RWPE2 (cell line): ENCODE measurements around the gene MCC.

Experiments used
- ATAC-seq: fragments of 200-7000 bp; cut with Tn5 transposase; 3 replicates; pipeline ENCODE4 v1.9.1; 2021; ENCODE audit warnings: low read depth
- DNase-seq: peaks from one replicate; pipeline ENCODE4 v3.0.0-alpha.2; 2020; ENCODE audit warnings: low spot score
- H3K27ac ChIP-seq: fragments of 450-650 bp; 2 replicates; pipeline ENCODE4 v1.5.1; 2017; ENCODE audit warnings: mild to moderate bottlenecking; ENCODE audit not compliant: poor library complexity, severe bottlenecking
- H3K27me3 ChIP-seq: fragments of 250-450 bp; sonication (Bioruptor Pico); 2 replicates; pipeline ENCODE4 v1.5.1; 2021; ENCODE audit warnings: mild to moderate bottlenecking, moderate library complexity; ENCODE audit not compliant: insufficient read depth, poor library complexity, severe bottlenecking
- H3K36me3 ChIP-seq: fragments of 250-450 bp; sonication (Bioruptor Pico); 2 replicates; pipeline ENCODE4 v1.5.1; 2020; ENCODE audit warnings: low read depth, mild to moderate bottlenecking, moderate library complexity
- H3K4me1 ChIP-seq: fragments of 250-450 bp; sonication (Bioruptor Pico); 2 replicates; pipeline ENCODE4 v1.5.1; 2021; ENCODE audit warnings: mild to moderate bottlenecking, moderate library complexity; ENCODE audit not compliant: insufficient read depth, poor library complexity, severe bottlenecking
- H3K4me3 ChIP-seq: fragments of 250-450 bp; sonication (Bioruptor Pico); 2 replicates; pipeline ENCODE4 v1.5.1; 2021; ENCODE audit warnings: mild to moderate bottlenecking, moderate library complexity; ENCODE audit not compliant: severe bottlenecking
- H3K9me3 ChIP-seq: fragments of 250-450 bp; sonication (Bioruptor Pico); 2 replicates; pipeline ENCODE4 v1.5.1; 2021; ENCODE audit warnings: mild to moderate bottlenecking, moderate library complexity; ENCODE audit not compliant: severe bottlenecking
- CTCF ChIP-seq: fragments of 450-650 bp; IDR thresholded peaks from one replicate; pipeline ENCODE4 v1.5.1; 2017; ENCODE audit warnings: mild to moderate bottlenecking, moderate library complexity; ENCODE audit not compliant: poor library complexity, severe bottlenecking

The MCC gene

DNA sequence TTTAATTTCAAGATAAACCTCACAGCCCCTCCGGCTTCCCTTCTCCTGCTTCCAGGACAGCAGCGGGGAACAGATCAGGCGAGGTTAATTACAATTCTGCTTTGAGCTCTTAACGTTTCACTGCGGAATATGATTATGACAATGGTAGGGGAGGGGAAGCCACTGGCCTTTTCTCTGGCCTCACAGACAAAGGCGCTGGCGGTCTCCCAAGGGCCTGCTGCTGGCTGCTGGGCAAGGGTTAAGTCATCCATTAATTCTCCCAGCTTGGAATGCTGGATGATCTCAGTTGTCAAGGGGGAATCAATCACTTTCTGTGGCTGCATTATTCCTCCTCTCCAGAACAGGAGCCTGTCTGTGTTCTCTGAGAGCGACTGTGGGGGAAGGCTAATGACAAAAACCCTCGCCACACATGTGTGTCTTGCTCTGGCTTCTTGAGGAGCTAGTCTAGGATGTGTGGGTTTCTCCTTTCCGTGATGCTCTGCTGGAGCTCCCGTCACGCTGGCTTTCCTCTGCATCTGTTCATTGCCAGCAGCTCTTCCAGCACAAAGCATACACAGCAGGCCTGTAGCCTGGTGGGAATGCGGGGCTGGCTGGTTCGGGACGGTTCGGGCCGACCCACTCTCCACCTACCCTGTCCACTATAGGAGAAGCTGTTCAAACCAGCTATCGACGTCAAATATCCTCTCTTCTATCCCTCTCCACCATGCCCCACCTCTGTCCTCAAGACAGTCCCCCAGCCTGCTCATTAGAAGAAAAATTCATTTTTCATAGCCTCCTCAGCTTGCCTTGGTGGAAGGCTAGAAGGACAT, 428.8 kb downstream of the MCC start:
- H3K4me3 ChIP-seq, result no peak overlapping the region
- DNase-seq (no peak), ATAC-seq (no peak)
- H3K27me3 ChIP-seq, result no peaks in the 10 kb centered on the region
- no peak for TF ChIP-seq CTCF
- peaks cover 24% of the 10 kb centered on the region for H3K36me3 ChIP-seq
- no peak overlapping the region for H3K27ac ChIP-seq
- H3K4me1 ChIP-seq, result peaks cover 6% of the 10 kb centered on the region
- no peaks in the 10 kb centered on the region for H3K9me3 ChIP-seq

- H3K36me3 ChIP-seq, result peaks cover 30% of the 10 kb centered on the region
- H3K9me3 ChIP-seq, result no peaks in the 10 kb centered on the region
- ATAC-seq, result no peak
Measured at GRCh38 chr5:113058706-113059226, 429.5 kb downstream of the MCC start.

DNA sequence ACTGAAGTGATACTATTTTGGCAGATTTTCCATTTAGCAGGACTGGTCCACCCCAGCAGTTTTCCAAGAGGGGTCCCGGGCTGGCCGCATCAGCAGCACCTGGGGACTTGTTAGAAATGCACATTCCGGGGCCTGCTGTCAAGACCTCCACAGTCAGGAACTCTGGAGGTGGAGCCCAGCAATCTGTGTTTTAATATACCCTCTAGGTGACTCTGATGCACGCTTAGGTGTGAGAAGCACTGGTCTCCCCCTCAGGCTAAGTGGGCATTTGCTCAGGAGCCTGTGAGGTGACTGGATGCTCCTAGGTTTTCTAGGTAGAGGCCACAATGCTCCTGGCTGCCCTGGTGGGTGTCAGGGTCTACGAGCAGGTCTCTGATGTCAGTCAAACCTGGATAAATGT, 430.0 kb downstream of the MCC start:
- no peak for ATAC-seq
- Histone ChIP-seq H3K9me3 (no peaks in the 10 kb centered on the region), H3K4me1 (peaks cover 6% of the 10 kb centered on the region), H3K27me3 (no peaks in the 10 kb centered on the region), H3K4me3 (no peak overlapping the region), H3K36me3 (peaks cover 30% of the 10 kb centered on the region), H3K27ac (no peak overlapping the region)
- DNase-seq, result no peak
- no peak for TF ChIP-seq CTCF

More at GRCh38 chr5:113058706-113059226, 429.5 kb downstream of the MCC start:
- Histone ChIP-seq H3K27ac (no peak overlapping the region), H3K27me3 (no peaks in the 10 kb centered on the region), H3K4me3 (no peak overlapping the region), H3K4me1 (peaks cover 6% of the 10 kb centered on the region)
- TF ChIP-seq CTCF, result no peak
- no peak for DNase-seq

- H3K27ac ChIP-seq, result no peak overlapping the region
- peaks cover 5% of the 10 kb centered on the region for H3K4me1 ChIP-seq
- no peak for TF ChIP-seq CTCF
- ATAC-seq (no peak), DNase-seq (no peak)
- no peak overlapping the region for H3K4me3 ChIP-seq
- H3K36me3 ChIP-seq, result peaks cover 29% of the 10 kb centered on the region
- no peaks in the 10 kb centered on the region for H3K27me3 ChIP-seq
- H3K9me3 ChIP-seq, result no peaks in the 10 kb centered on the region
Measured at GRCh38 chr5:113057557-113057984, 430.7 kb downstream of the MCC start.

GRCh38 chr5:113056988-113057387, 431.3 kb downstream of the MCC start:
- Histone ChIP-seq H3K27ac (no peak overlapping the region), H3K36me3 (peaks cover 25% of the 10 kb centered on the region), H3K4me3 (no peak overlapping the region), H3K27me3 (no peaks in the 10 kb centered on the region), H3K4me1 (peaks cover under 1% of the 10 kb centered on the region), H3K9me3 (no peaks in the 10 kb centered on the region)
- no peak for TF ChIP-seq CTCF
- ATAC-seq (no peak), DNase-seq (no peak)
